ENCODE results near the gene HIF1A. TPM values are rescaled to one million over a fixed set of nuclear protein-coding genes. Genes with fewer than 3 reads are reported as not detected.

The HIF1A gene
- total and polyA plus RNA-seq, 10 of the 15 experiments (the other 5 are each of a cell fraction or from before 2014, with no cell fraction given) = 18.3 to 97.0 (median 75.3) TPM

GRCh38 chr14:61690982-61691381 is 4.3 kb upstream of the HIF1A start (continued):
- TF ChIP-seq PRDM15 (CRISPR knock-in tag; IDR thresholded peaks at IDR 0.05) (no peak), IKZF1 (conservative IDR thresholded peaks at IDR 0.05) (peak; percentile 39; the same call in 1 of the 2 replicates), RUNX3 (IDR thresholded peaks at IDR 0.05; ENCODE audit: low read length) (peak; percentile 96), IKZF2 (IDR thresholded peaks at IDR 0.05) (peak; percentile 36 to 56; a peak in 2 of 4 replicates), BCL3 (IDR thresholded peaks at IDR 0.05; ENCODE audit: borderline replicate concordance, insufficient read depth, low read depth, low read length, poor library complexity, severe bottlenecking) (peak; percentile 39), SMC3 (IDR thresholded peaks at IDR 0.05; ENCODE audit: borderline replicate concordance, low read length) (no peak), RAD21 (IDR thresholded peaks at IDR 0.05; ENCODE audit: insufficient read depth, low read depth, low read length) (0 out of 2 replicates have a peak, but pooled peaks have one; percentile 5), RELB (IDR thresholded peaks at IDR 0.05; ENCODE audit: low read depth) (peak; percentile 31; the same call in 1 of the 2 replicates), NFXL1 (IDR thresholded peaks at IDR 0.05; ENCODE audit: borderline replicate concordance) (no peak), BCL11A (IDR thresholded peaks at IDR 0.05; ENCODE audit: low read depth, low read length) (peak; percentile 36; the same call in 1 of the 2 replicates), ATF2 (IDR thresholded peaks at IDR 0.05; ENCODE audit: low read length) (peak; percentile 70; the same call in 1 of the 2 replicates)

Data from GM12878 (cell line).